ENCODE data around the gene MRPL24. TPM values are rescaled to one million over a fixed set of nuclear protein-coding genes. Genes with fewer than 3 reads are reported as not detected.

Gene MRPL24
- total and polyA plus RNA-seq, 9 of the 15 experiments (the other 6 are each of a cell fraction or from before 2014, with no cell fraction given): 74.3 to 267 (median 113) TPM

DNA sequence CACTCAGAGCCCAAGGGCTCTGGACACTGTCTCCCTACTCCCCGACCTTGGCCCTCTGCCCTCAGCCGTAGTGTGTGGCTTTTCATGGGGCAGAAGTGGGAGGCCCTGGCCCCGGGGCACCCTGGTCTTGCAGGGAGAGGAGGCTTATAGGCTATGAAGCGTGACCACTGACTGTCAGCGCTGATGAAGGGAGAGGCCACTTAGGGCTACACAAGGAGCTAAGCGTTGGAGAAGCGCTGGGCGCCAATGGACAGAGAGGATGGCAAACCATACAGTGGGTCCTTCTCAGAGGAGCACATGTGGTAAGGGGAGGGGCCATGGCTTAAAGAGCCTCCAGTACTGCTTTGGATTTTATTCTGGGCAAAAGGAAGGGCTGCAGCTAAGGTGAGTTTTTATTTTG, 43.4 kb downstream of the MRPL24 start (continued):
- TF ChIP-seq, protein P1, sequence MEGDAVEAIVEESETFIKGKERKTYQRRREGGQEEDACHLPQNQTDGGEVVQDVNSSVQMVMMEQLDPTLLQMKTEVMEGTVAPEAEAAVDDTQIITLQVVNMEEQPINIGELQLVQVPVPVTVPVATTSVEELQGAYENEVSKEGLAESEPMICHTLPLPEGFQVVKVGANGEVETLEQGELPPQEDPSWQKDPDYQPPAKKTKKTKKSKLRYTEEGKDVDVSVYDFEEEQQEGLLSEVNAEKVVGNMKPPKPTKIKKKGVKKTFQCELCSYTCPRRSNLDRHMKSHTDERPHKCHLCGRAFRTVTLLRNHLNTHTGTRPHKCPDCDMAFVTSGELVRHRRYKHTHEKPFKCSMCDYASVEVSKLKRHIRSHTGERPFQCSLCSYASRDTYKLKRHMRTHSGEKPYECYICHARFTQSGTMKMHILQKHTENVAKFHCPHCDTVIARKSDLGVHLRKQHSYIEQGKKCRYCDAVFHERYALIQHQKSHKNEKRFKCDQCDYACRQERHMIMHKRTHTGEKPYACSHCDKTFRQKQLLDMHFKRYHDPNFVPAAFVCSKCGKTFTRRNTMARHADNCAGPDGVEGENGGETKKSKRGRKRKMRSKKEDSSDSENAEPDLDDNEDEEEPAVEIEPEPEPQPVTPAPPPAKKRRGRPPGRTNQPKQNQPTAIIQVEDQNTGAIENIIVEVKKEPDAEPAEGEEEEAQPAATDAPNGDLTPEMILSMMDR (IDR thresholded peaks at IDR 0.05 in 2 of 3, conservative IDR thresholded peaks at IDR 0.05 in 1 of 3; ENCODE audit: insufficient read depth in 2 of 3, low read depth in 1 of 3, low read length in 3 of 3): no peak
- TF ChIP-seq CBX1 (IDR thresholded peaks at IDR 0.05; ENCODE audit: low read depth): no peak
- TF ChIP-seq SPI1 (IDR thresholded peaks at IDR 0.05; ENCODE audit: borderline replicate concordance, low read depth, low read length): no peak
- TF ChIP-seq ZNF384 (IDR thresholded peaks at IDR 0.05; ENCODE audit: low read depth, low read length): no peak

- FAIRE-seq: no peak
- H3K27me3 ChIP-seq (ENCODE audit: control insufficient read depth in 2 of 2, insufficient read depth in 2 of 2, low read length in 2 of 2): no peaks in the 10 kb centered on the region
- WGBS (ENCODE audit: insufficient coverage, low coverage, missing lambda C conversion rate): 80% methylated on average over 8 of the region's 8 CpGs
Measured at GRCh38 chr1:156696755-156697154, 44.1 kb downstream of the MRPL24 start.

More at GRCh38 chr1:156696755-156697154, 44.1 kb downstream of the MRPL24 start:
- H3K4me3 ChIP-seq: no peak overlapping the region
- H3K9me1 ChIP-seq (ENCODE audit: control insufficient read depth, insufficient read depth, low read length): no peaks in the 10 kb centered on the region
- DNase-seq (ENCODE audit: extremely low read depth in 1 of 4, low spot score in 3 of 4): no peak
- in situ Hi-C loops (cut with MboI) (no loop called here), intact Hi-C loops (cut with micrococcal nuclease) (no loop called here)
- CTCF ChIA-PET (ENCODE audit: low intra/inter-chr PET ratio): no interaction called here
- no peak overlapping the region for H3K27ac ChIP-seq (ENCODE audit: extremely low read depth, low read depth, low read length)
- 0 out of 3 replicates have a peak, but pooled peaks cover 3% of the 10 kb centered on the region for H3K79me2 ChIP-seq (ENCODE audit: control insufficient read depth, insufficient read depth, low read length)
- POLR2A ChIA-PET: no interaction called here
- no TSS peak for BruUV-seq (replicated peaks)
- H3K36me3 ChIP-seq (ENCODE audit: control insufficient read depth, insufficient read depth, low read length): no peaks in the 10 kb centered on the region
- H3K9ac ChIP-seq (ENCODE audit: insufficient read depth in 1 of 2, low read depth in 2 of 2, low read length in 2 of 2): peak overlapping the region in 1 of 2 experiments; percentile 2; a peak in 1 of 4 replicates
- ATAC-seq: no peak
- H4K20me1 ChIP-seq (replicated peaks; ENCODE audit: control insufficient read depth, insufficient read depth, low read length): no peaks in the 10 kb centered on the region
- H3K4me2 ChIP-seq (ENCODE audit: insufficient read depth, low read length): no peak overlapping the region
- no peak overlapping the region for H2AFZ ChIP-seq (ENCODE audit: low read depth, low read length)
- TF ChIP-seq IFI16 (CRISPR knock-in tag; IDR thresholded peaks at IDR 0.05) (no peak), MEF2A (IDR thresholded peaks at IDR 0.05; ENCODE audit: control insufficient read depth, low read depth, low read length) (no peak), TAF15 (IDR thresholded peaks at IDR 0.05; ENCODE audit: low read depth, low read length) (no peak), XRCC5 (IDR thresholded peaks at IDR 0.05; ENCODE audit: low read depth, low read length) (no peak), SOX6 (IDR thresholded peaks at IDR 0.05) (no peak), PTRF (tag; IDR thresholded peaks at IDR 0.05) (no peak), FOXK2 (conservative IDR thresholded peaks at IDR 0.05 in 1 of 2, IDR thresholded peaks at IDR 0.05 in 1 of 2; ENCODE audit: low read depth in 2 of 2) (no peak), SIRT6 (IDR thresholded peaks at IDR 0.05; ENCODE audit: low read depth, low read length) (no peak)
- TF ChIP-seq, protein P2, sequence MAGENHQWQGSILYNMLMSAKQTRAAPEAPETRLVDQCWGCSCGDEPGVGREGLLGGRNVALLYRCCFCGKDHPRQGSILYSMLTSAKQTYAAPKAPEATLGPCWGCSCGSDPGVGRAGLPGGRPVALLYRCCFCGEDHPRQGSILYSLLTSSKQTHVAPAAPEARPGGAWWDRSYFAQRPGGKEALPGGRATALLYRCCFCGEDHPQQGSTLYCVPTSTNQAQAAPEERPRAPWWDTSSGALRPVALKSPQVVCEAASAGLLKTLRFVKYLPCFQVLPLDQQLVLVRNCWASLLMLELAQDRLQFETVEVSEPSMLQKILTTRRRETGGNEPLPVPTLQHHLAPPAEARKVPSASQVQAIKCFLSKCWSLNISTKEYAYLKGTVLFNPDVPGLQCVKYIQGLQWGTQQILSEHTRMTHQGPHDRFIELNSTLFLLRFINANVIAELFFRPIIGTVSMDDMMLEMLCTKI (IDR thresholded peaks at IDR 0.05; ENCODE audit: partially characterized antibody): no peak
- peaks cover 36 to 43% of the 10 kb centered on the region in 2 experiments for H3K4me1 ChIP-seq (replicated peaks in 1 of 2; ENCODE audit: control insufficient read depth in 2 of 2, insufficient read depth in 2 of 2, low read length in 2 of 2)
- no peaks in the 10 kb centered on the region for H3K9me3 ChIP-seq (replicated peaks; ENCODE audit: control insufficient read depth, insufficient read depth, low read depth, low read length)
